Measurements from ENCODE around the gene SPAG16. TPM values are rescaled to one million over a fixed set of nuclear protein-coding genes. Genes with fewer than 3 reads are reported as not detected.

The SPAG16 gene
- polyA plus RNA-seq, 1 of the 3 experiments (the other 2 are of a cell fraction): 29.5 TPM

DNA sequence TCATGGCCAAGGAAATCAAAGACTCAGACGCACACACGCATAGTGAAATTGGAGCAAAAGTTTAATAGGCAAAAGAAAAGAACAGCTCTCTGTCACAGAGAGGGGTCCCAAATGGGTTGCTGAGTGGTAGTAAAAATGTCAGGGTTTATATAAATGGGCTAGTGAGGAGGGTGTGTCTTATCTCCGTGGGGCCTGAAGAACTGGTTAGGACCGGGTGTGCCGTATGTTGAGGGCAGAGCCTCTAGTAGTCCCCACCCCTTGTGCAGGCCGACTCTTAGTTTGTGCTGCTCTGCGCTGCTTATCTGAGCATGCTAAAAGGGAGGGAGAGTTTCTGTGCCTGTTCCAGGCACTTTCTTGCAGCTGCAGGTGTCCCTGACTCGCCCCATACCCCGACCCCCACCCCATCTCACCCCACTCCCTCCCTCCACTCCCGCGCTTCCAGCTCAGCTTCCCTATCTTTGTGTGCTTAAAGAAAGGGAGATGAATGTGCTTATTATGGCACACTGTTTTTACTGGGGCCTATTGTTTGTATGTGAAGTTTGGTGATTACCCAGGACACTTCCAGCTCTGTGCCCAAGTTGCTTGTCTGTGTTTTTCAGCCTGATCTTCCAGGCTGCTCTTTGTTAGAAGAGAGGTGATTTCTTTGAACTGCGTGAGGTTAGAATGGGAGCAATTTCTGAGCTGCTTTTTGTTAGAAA is 167.4 kb downstream of the SPAG16 start:
- no peak for TF ChIP-seq EP300 (IDR thresholded peaks at IDR 0.05; ENCODE audit: borderline replicate concordance in 1 of 2, low read depth in 1 of 2, low read length in 1 of 2)
- TF ChIP-seq RAD21 (IDR thresholded peaks at IDR 0.05; ENCODE audit: low read length): no peak
- no peak for TF ChIP-seq JUND (IDR thresholded peaks at IDR 0.05)
- no peak for TF ChIP-seq NRF1 (IDR thresholded peaks at IDR 0.05; ENCODE audit: low read depth, low read length)
- TF ChIP-seq, protein P1, sequence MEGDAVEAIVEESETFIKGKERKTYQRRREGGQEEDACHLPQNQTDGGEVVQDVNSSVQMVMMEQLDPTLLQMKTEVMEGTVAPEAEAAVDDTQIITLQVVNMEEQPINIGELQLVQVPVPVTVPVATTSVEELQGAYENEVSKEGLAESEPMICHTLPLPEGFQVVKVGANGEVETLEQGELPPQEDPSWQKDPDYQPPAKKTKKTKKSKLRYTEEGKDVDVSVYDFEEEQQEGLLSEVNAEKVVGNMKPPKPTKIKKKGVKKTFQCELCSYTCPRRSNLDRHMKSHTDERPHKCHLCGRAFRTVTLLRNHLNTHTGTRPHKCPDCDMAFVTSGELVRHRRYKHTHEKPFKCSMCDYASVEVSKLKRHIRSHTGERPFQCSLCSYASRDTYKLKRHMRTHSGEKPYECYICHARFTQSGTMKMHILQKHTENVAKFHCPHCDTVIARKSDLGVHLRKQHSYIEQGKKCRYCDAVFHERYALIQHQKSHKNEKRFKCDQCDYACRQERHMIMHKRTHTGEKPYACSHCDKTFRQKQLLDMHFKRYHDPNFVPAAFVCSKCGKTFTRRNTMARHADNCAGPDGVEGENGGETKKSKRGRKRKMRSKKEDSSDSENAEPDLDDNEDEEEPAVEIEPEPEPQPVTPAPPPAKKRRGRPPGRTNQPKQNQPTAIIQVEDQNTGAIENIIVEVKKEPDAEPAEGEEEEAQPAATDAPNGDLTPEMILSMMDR (IDR thresholded peaks at IDR 0.05): no peak
- no peak for TF ChIP-seq RCOR1 (IDR thresholded peaks at IDR 0.05; ENCODE audit: low read length)
- TF ChIP-seq SMC3 (IDR thresholded peaks at IDR 0.05; ENCODE audit: low read depth, low read length): no peak
- TF ChIP-seq, protein P2, sequence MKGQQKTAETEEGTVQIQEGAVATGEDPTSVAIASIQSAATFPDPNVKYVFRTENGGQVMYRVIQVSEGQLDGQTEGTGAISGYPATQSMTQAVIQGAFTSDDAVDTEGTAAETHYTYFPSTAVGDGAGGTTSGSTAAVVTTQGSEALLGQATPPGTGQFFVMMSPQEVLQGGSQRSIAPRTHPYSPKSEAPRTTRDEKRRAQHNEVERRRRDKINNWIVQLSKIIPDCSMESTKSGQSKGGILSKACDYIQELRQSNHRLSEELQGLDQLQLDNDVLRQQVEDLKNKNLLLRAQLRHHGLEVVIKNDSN (IDR thresholded peaks at IDR 0.05; ENCODE audit: borderline replicate concordance, low read depth): no peak
- no peak for TF ChIP-seq TCF12 (IDR thresholded peaks at IDR 0.05)
- no peak for TF ChIP-seq FOXM1 (IDR thresholded peaks at IDR 0.05; ENCODE audit: low read depth)
- TF ChIP-seq GATA2 (CRISPR knock-in tag; IDR thresholded peaks at IDR 0.05): no peak
- no peak for TF ChIP-seq YY1 (IDR thresholded peaks at IDR 0.05; ENCODE audit: low read depth)
- no peak for TF ChIP-seq TAF1 (IDR thresholded peaks at IDR 0.05; ENCODE audit: borderline replicate concordance, low read depth, low read length)
- no peak for TF ChIP-seq FOSL2 (IDR thresholded peaks at IDR 0.05; ENCODE audit: borderline replicate concordance, low read depth)
- no peak for TF ChIP-seq SIN3A (IDR thresholded peaks at IDR 0.05; ENCODE audit: borderline replicate concordance, low read depth, low read length)
- Histone ChIP-seq H3K9me3 (no peaks in the 10 kb centered on the region), H4K20me1 (ENCODE audit: insufficient read depth) (no peaks in the 10 kb centered on the region), H3F3A (replicated peaks; ENCODE audit: insufficient read depth) (no peaks in the 10 kb centered on the region), H3K4me3 (ENCODE audit: low read depth in 2 of 2, low read length in 1 of 2) (no peak overlapping the region), H3K9me2 (no peaks in the 10 kb centered on the region), H3K27me3 (ENCODE audit: insufficient read depth) (no peaks in the 10 kb centered on the region), H3K9ac (no peak overlapping the region), H3K27ac (ENCODE audit: low read depth in 2 of 2, low read length in 1 of 2) (no peak overlapping the region), H3K79me2 (ENCODE audit: insufficient read depth) (no peaks in the 10 kb centered on the region), H3K4me2 (no peak overlapping the region), H3K4me1 (ENCODE audit: control insufficient read depth in 1 of 2, insufficient read depth in 2 of 2, low read depth in 1 of 2, low read length in 1 of 2) (no peaks in the 10 kb centered on the region; a peak in 1 of 4 replicates), H2AFZ (ENCODE audit: low read depth) (no peak overlapping the region), H3K36me3 (replicated peaks in 1 of 2; ENCODE audit: control insufficient read depth in 1 of 2, insufficient read depth in 2 of 2, low read length in 1 of 2) (no peaks in the 10 kb centered on the region)
- ChIA-PET POLR2A (no interaction called here), CTCF (no interaction called here)
- 52% methylated on average over 10 of the region's 12 CpGs for WGBS (ENCODE audit: low lambda C conversion rate)
- DNase-seq: no peak

DNA sequence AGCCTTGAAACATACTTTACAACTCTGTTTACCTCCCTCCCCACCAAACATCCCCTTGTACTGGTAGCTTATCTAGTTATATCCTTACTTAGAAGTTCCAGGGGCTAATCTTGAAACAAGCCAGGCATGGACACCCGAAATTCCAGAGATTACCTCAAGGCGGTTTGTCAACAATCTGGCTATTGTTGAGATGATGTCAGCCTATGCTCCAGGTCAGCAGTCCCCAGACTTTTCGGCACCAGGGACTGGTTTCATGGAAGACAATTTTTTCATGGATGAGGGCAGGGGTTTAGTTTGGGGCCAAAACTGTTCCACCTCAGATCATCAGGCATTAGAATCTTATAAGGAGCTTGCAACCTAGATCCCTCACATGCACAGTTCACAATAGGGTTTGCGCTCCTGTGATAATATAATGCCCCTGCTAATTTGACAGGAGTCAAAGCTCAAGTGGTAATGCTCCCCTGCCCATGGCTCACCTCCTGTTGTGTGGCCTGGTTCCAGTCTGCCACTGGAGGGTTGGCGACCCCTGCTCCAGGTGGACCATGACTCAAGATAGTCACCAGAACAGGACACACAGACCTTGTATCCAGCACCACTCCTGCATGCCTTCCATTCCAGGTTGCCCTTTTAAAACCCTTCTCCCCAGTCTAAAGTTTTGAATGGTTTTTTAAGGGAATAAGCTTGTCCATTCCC is 171.2 kb downstream of the SPAG16 start:
- no peak for TF ChIP-seq TCF12 (IDR thresholded peaks at IDR 0.05)
- no peak for TF ChIP-seq SMC3 (IDR thresholded peaks at IDR 0.05; ENCODE audit: low read depth, low read length)
- no peaks in the 10 kb centered on the region for H3F3A ChIP-seq (replicated peaks; ENCODE audit: insufficient read depth)
- H3K36me3 ChIP-seq (replicated peaks in 1 of 2; ENCODE audit: control insufficient read depth in 1 of 2, insufficient read depth in 2 of 2, low read length in 1 of 2): no peaks in the 10 kb centered on the region
- ChIA-PET CTCF (no interaction called here), POLR2A (no interaction called here)
- no peaks in the 10 kb centered on the region for H3K27me3 ChIP-seq (ENCODE audit: insufficient read depth)
- no peaks in the 10 kb centered on the region for H3K9me3 ChIP-seq
- H3K4me3 ChIP-seq (ENCODE audit: low read depth in 2 of 2, low read length in 1 of 2): no peak overlapping the region
- H3K9ac ChIP-seq: no peak overlapping the region
- H3K79me2 ChIP-seq (ENCODE audit: insufficient read depth): no peaks in the 10 kb centered on the region
- no peak overlapping the region for H2AFZ ChIP-seq (ENCODE audit: low read depth)
- no peaks in the 10 kb centered on the region for H4K20me1 ChIP-seq (ENCODE audit: insufficient read depth)
- H3K27ac ChIP-seq (ENCODE audit: low read depth in 2 of 2, low read length in 1 of 2): no peak overlapping the region
- WGBS (ENCODE audit: low lambda C conversion rate): 47% methylated on average over 4 of the region's 5 CpGs
- H3K9me2 ChIP-seq: no peaks in the 10 kb centered on the region
- no peak for DNase-seq
- no peak overlapping the region for H3K4me2 ChIP-seq
- H3K4me1 ChIP-seq (ENCODE audit: control insufficient read depth in 1 of 2, insufficient read depth in 2 of 2, low read depth in 1 of 2, low read length in 1 of 2): no peaks in the 10 kb centered on the region; a peak in 1 of 4 replicates
